HG02973 (cell line): ENCODE results near the gene IL25.
"Not testable (repeated sequence)": the region's sequence is repeated elsewhere in the genome, so short reads cannot be mapped to it uniquely, and the experiment has no call there.

Experiments used
- ATAC-seq: cut with Tn5 transposase; IDR thresholded peaks from one replicate; pipeline ENCODE4 v1.9.1; 2021; ENCODE audit warnings: moderate library complexity; ENCODE audit not compliant: unreplicated experiment

IL25 gene

DNA sequence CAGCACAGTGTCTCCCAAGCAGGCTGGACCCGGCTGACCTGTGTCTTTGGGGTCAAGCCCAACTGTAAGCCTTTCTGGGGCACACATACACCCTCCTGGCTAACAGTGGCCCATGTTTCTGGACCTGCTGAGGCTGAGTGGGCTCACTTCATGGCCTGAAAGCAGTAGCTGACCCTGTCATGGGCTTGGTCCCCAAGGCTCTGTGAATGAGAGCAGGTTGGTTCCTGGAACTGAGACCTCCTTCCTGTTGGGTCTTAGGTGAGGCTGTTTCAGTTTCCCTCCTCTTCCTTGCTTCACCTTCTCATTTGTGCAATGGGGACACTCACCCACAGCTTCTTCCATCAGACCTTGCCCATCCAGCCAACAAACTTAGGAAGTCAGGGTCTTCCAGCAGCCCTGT is 744 bp upstream of the IL25 start:
- no peak for ATAC-seq

DNA sequence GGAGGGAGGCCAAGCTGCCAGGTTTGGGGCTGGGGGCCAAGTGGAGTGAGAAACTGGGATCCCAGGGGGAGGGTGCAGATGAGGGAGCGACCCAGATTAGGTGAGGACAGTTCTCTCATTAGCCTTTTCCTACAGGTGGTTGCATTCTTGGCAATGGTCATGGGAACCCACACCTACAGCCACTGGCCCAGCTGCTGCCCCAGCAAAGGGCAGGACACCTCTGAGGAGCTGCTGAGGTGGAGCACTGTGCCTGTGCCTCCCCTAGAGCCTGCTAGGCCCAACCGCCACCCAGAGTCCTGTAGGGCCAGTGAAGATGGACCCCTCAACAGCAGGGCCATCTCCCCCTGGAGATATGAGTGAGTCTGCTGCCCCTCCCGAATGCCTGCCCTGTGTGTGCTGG is 432 bp downstream of the IL25 start:
- ATAC-seq: no peak

GRCh38 chr14:23375527-23376251 is 3.1 kb downstream of the IL25 start:
- ATAC-seq: no peak

GRCh38 chr14:23376482-23377197 is 4.0 kb downstream of the IL25 start, which contains the start of gene CMTM5:
Gene CMTM5 (plus strand): TSS chr14:23377046. CDS start chr14:23377252, 206 bp downstream.
- ATAC-seq: no peak

DNA sequence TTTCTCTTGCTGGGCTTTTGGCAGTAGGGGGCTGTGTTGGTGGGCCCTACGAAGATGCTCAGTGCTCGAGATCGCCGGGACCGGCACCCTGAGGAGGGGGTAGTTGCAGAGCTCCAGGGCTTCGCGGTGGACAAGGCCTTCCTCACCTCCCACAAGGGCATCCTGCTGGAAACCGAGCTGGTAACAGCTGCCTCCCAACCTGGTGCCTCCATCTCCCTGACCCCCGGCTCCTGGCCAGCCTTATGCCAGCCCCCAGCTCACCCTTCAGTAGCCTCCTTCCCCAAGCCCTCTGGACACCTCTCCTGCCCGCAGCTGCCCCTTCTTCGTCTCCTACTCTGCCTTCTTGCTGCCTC is 4.6 kb downstream of the IL25 start:
- no peak for ATAC-seq

- ATAC-seq: no peak
Measured at GRCh38 chr14:23377573-23378563, 5.3 kb downstream of the IL25 start.

- ATAC-seq: no peak
Measured at GRCh38 chr14:23378612-23379220, 6.1 kb downstream of the IL25 start.

- no peak for ATAC-seq
Measured at GRCh38 chr14:23379366-23380196, 7.0 kb downstream of the IL25 start.

GRCh38 chr14:23380197-23380914 is 7.7 kb downstream of the IL25 start:
- ATAC-seq: no peak

GRCh38 chr14:23380976-23381375 is 8.4 kb downstream of the IL25 start:
- ATAC-seq: no peak

DNA sequence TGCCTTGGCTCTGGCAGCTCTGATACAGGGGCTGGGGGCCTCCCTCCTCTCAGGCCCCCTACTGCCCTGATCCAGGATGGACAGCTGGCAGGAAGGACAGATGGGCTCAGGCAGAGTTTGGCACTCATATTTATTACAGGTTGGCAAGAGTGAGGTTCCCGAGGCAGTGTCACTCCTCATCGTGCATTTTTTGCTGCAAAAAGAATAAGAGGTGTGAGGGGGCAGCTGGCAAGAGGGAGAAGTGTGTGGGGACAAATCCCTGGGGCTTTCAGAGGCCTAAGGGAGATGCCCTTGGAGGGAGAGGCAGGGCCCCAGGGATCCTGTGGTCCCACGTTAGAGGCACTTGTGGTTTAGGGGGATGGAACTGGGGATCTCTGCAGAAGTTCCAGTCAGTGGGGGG is 9.3 kb downstream of the IL25 start:
- no peak for ATAC-seq

DNA sequence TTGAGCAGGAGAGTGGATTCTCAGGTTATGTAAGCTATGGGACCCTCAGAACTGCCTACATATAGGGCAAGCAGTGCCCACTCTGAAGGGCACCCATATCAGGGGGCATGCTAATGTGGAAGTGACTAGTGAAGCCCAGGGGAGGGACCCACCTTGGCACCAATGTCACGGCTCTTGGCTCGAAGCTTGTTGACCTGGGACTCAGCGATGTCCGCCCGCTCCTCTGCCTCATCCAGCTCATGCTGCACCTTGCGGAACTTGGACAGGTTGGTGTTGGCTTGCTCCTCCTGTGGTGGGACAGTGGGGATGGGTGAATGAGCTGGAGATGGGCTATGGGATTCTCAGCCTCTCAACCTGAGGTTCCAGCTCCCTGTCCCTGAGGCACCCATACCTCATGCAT is 9.7 kb downstream of the IL25 start:
- no peak for ATAC-seq

DNA sequence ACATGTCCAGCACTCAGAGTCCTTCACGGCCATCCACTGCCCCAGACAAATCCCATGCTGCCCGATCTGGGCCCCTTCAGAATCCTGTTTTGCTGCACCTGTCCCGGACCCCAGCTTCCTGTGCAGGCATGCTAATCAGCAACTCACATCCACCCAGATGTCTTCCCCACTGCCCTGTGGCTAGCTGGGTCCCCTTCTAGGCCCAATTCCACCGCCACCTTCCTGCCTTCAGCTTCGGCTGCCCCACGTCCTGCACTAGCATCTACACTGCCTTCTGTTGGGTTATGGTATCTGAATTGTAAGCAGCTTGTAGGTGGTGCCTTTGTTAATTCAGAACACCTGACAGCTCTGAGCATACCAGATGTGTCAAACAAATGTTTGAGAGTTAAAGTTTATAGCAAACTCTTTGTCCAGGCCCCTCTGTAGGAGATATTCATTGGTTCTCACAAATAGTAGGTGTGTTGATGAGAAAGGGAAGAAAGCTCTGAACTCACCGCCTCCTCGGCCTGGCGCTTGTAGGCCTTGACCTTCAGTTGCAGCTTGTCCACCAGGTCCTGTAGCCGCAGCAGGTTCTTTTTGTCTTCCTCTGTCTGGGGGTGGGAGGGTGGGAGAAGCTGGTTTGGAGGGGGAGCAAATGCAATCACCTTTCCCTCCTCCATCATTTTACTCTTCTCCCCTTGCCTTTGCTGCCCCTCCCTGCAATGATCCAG is 10.3 kb downstream of the IL25 start:
- ATAC-seq: no peak

GRCh38 chr14:23384364-23385080 is 11.9 kb downstream of the IL25 start:
- no peak for ATAC-seq

DNA sequence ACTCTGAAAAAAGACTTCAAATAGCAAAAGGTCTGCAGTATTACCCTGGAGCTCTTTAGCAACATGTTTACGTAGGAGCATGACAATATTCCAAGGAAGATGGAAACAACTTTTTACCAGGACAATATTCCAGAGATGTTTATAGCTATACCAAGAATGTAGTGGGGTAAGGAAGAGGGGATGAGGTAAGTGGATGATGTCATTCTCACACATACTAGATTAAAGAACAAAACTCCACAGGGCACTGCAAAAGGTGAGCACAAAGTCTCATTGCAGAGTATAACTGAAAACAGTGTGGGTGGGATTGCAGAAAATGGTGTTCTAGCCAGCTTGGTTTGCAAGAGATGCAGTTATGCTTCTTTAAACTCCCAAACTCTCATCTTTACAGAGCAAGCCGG is 12.6 kb downstream of the IL25 start:
- no peak for ATAC-seq

DNA sequence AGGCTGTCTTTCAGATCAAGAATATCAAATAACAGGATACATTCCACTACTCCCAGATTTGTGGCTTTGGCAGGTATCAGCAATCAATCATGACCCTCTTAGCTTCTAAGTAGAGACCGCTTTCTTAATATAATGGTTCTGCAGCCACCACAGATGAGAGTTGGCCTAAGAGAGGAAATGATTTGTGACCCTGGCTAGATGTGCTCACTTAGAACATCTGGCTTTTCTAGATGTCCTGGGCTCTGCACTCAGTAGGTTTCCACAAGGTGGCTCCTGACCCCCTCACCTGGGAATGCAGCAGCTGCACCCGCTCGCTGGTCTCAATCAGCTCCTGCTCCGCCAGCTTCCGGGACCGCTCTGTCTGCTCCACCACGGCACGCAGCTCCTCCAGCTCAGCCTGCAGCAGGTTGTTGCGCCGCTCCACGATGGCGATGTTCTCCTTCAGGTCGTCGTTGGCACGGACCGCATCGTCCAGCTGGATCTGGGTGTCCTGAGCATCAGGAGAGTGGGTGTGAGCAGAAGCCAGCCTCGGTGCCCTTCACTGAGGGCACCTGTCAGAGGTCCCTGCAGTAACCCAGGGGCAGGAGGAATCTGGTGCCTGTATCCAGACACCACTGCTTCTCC is 13.1 kb downstream of the IL25 start:
- no peak for ATAC-seq

- not testable (repeated sequence) for ATAC-seq
Measured at GRCh38 chr14:23386266-23386657, 13.7 kb downstream of the IL25 start.

DNA sequence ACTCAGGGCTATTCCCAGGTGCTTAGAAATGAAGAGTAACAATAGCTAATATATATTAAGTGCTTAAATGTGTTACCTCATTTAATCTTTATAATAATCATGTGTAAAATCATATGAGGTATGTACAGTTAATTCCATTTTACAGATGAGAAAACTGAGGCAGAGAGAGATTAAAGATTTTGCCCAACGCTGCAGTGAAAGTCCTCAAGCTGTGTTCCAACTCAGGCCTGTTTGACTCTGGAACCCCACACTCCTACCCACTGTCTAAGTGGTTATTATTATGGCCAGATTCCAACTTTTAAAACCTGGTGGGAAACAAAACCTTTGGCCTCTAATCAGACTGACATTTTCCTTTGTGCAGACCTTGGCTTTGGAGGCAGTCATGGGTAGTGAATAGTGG is 14.4 kb downstream of the IL25 start:
- ATAC-seq: no peak
